IMR-90 (cell line): ENCODE results near the gene DUSP7. TPM values are rescaled to one million over a fixed set of nuclear protein-coding genes. Genes with fewer than 3 reads are reported as not detected.
A peak's percentile ranks its signal among the peaks of the same experiment; 100 is the strongest.

Experiments used
- ATAC-seq: fragments of 200-7000 bp; cut with Tn5 transposase; 2 replicates; pipeline ENCODE4 v1.9.1; 2020; ENCODE audit warnings: low read depth, mild to moderate bottlenecking, moderate library complexity
- BruUV-seq: library from RNA; stranded (reverse); fragments of 400-500 nt; replicated peaks from 2 replicates; lab custom pipeline; 2021; lab: Mats Ljungman, UMichigan
- CTCF ChIA-PET: fragments of 300-600 bp; formaldehyde crosslinking; extraction: SDS; loops from one replicate; lab custom pipeline; 2021; ENCODE audit warnings: antibody characterized with exemption; lab: Yijun Ruan, JAX
- POLR2A ChIA-PET: fragments of 300-600 bp; sonication (Branson Sonifier 250); formaldehyde crosslinking; loops from one replicate; lab custom pipeline; 2022; ENCODE audit warnings: antibody characterized with exemption; ENCODE audit not compliant: unreplicated experiment; lab: Charles Lee
- DNase-seq: peaks from one replicate; pipeline ENCODE4 v3.0.0; 2013
- H2AFZ ChIP-seq: replicated peaks from 2 replicates; pipeline ENCODE3; 2013; ENCODE audit warnings: low read length, mild to moderate bottlenecking; ENCODE audit not compliant: poor library complexity
- H2AK5ac ChIP-seq: 2 replicates; pipeline ENCODE4 v1.6.1; 2013; ENCODE audit warnings: low read depth, low read length, inconsistent platforms
- H2AK9ac ChIP-seq: replicated peaks from 2 replicates; pipeline ENCODE3; 2013; ENCODE audit warnings: mild to moderate bottlenecking, low read depth, low read length, moderate library complexity; ENCODE audit not compliant: poor library complexity
- H2BK120ac ChIP-seq: 2 replicates; pipeline ENCODE4 v1.6.1; 2013; ENCODE audit warnings: low read depth, low read length, inconsistent platforms
- H2BK15ac ChIP-seq: 3 replicates; pipeline ENCODE4 v1.6.1; 2013; ENCODE audit warnings: low read depth, low read length, inconsistent platforms
- H2BK20ac ChIP-seq: 2 replicates; pipeline ENCODE4 v1.6.1; 2013; ENCODE audit warnings: low read depth, mild to moderate bottlenecking, inconsistent platforms, low read length, moderate library complexity
- H2BK5ac ChIP-seq: 2 replicates; pipeline ENCODE4 v1.6.1; 2013; ENCODE audit warnings: mild to moderate bottlenecking, low read depth, low read length, inconsistent platforms; ENCODE audit not compliant: poor library complexity, severe bottlenecking
- H3K14ac ChIP-seq: replicated peaks from 2 replicates; pipeline ENCODE4 v1.6.1; 2013; ENCODE audit warnings: low read depth, low read length, inconsistent platforms
- H3K18ac ChIP-seq: 2 replicates; pipeline ENCODE4 v1.6.1; 2013; ENCODE audit warnings: low read depth, low read length, control low read depth
- H3K23ac ChIP-seq: 2 replicates; pipeline ENCODE4 v1.6.1; 2013; ENCODE audit warnings: low read depth, low read length, inconsistent platforms
- H3K27ac ChIP-seq: 2 replicates; pipeline ENCODE4 v1.5.1; 2013; ENCODE audit warnings: mild to moderate bottlenecking, control low read depth, low read length; ENCODE audit not compliant: insufficient read depth
- H3K27me3 ChIP-seq: 2 replicates; pipeline ENCODE4 v1.6.1; 2013; ENCODE audit warnings: low read length; ENCODE audit not compliant: control insufficient read depth, insufficient read depth
- H3K36me3 ChIP-seq: 2 replicates; pipeline ENCODE4 v1.6.1; 2013; ENCODE audit warnings: low read length, mixed read lengths; ENCODE audit not compliant: control insufficient read depth, insufficient read depth
- H3K4ac ChIP-seq: 2 replicates; pipeline ENCODE4 v1.6.1; 2013; ENCODE audit warnings: low read depth, low read length, inconsistent platforms
- H3K4me1 ChIP-seq: 2 replicates; pipeline ENCODE4 v1.6.1; 2013; ENCODE audit warnings: low read length, mixed read lengths; ENCODE audit not compliant: control insufficient read depth, insufficient read depth
- H3K4me2 ChIP-seq: 2 replicates; pipeline ENCODE4 v1.6.1; 2013; ENCODE audit warnings: low read depth, mild to moderate bottlenecking, control low read depth, low read length, moderate library complexity
- H3K4me3 ChIP-seq: 2 replicates; pipeline ENCODE4 v1.5.1; 2013; ENCODE audit warnings: low read depth, mild to moderate bottlenecking, control low read depth, low read length, moderate library complexity; ENCODE audit not compliant: insufficient read depth
- H3K56ac ChIP-seq: 2 replicates; pipeline ENCODE4 v1.6.1; 2013; ENCODE audit warnings: low read length, inconsistent platforms; ENCODE audit not compliant: insufficient read depth; ENCODE audit errors: extremely low read depth
- H3K79me1 ChIP-seq, 2 experiments: 2 replicates each; pipeline ENCODE4 v1.6.1; 2013; ENCODE audit warnings: low read length in 2 of 2, inconsistent platforms in 1 of 2, low read depth in 1 of 2
- H3K9ac ChIP-seq: 2 replicates; pipeline ENCODE4 v1.6.1; 2013; ENCODE audit warnings: low read depth, low read length, control low read depth
- H3K9me1 ChIP-seq: 2 replicates; pipeline ENCODE4 v1.6.1; 2013; ENCODE audit warnings: low read length, inconsistent platforms; ENCODE audit not compliant: insufficient read depth
- H3K9me3 ChIP-seq: 2 replicates; pipeline ENCODE4 v1.6.1; 2013; ENCODE audit warnings: low read length; ENCODE audit not compliant: control insufficient read depth, insufficient read depth
- H4K20me1 ChIP-seq: 2 replicates; pipeline ENCODE4 v1.6.1; 2013; ENCODE audit warnings: low read length, inconsistent platforms; ENCODE audit not compliant: insufficient read depth
- H4K5ac ChIP-seq: 2 replicates; pipeline ENCODE4 v1.6.1; 2013; ENCODE audit warnings: mild to moderate bottlenecking, low read depth, low read length, control low read depth
- H4K8ac ChIP-seq, 2 experiments: 2 replicates each; pipeline ENCODE4 v1.6.1; 2013; ENCODE audit warnings: low read depth in 2 of 2, low read length in 2 of 2, control low read depth in 1 of 2, inconsistent platforms in 1 of 2
- H4K91ac ChIP-seq: 2 replicates; pipeline ENCODE4 v1.6.1; 2013; ENCODE audit warnings: low read depth, low read length, inconsistent platforms; ENCODE audit not compliant: insufficient read depth
- BHLHE40 ChIP-seq: fragments of 150-350 bp; IDR thresholded peaks from 2 replicates; pipeline ENCODE4 v1.6.1; 2016; ENCODE audit warnings: mild to moderate bottlenecking, low read depth, low read length
- CEBPB ChIP-seq: IDR thresholded peaks from 2 replicates; pipeline ENCODE4 v1.6.1; 2012; ENCODE audit warnings: low read depth, low read length, improper control_type of control experiment
- CHD1 ChIP-seq: IDR thresholded peaks from 2 replicates; pipeline ENCODE4 v1.6.1; 2012; ENCODE audit warnings: low read depth, low read length, improper control_type of control experiment
- FOS ChIP-seq: fragments of 150-350 bp; IDR thresholded peaks from 2 replicates; pipeline ENCODE4 v1.6.1; 2016; ENCODE audit warnings: low read depth, low read length
- MAZ ChIP-seq: IDR thresholded peaks from 2 replicates; pipeline ENCODE4 v1.6.1; 2012; ENCODE audit warnings: low read depth, mild to moderate bottlenecking, low read length, improper control_type of control experiment, moderate library complexity, borderline replicate concordance
- RCOR1 ChIP-seq: IDR thresholded peaks from 2 replicates; pipeline ENCODE4 v1.6.1; 2012; ENCODE audit warnings: mild to moderate bottlenecking, low read length, improper control_type of control experiment; ENCODE audit not compliant: insufficient replicate concordance
- USF2 ChIP-seq: fragments of 150-350 bp; IDR thresholded peaks from 2 replicates; pipeline ENCODE4 v1.6.1; 2017; ENCODE audit warnings: mild to moderate bottlenecking, antibody characterized with exemption, low read length, low read depth
- WGBS, 2 experiments: methylation state at CpG; one replicate each; pipeline versions ENCODE4 v1.1.5 to v1.1.7; 2013; ENCODE audit warnings: missing lambda C conversion rate in 2 of 2; ENCODE audit not compliant: insufficient read length in 1 of 2; ENCODE audit errors: extremely low coverage in 2 of 2; 5-methylcytosine and 5-hydroxymethylcytosine counted together
- dilution Hi-C: fragments of 300-500 bp; cut with HindIII; formaldehyde crosslinking; loops from one replicate; pipeline ENCODE4 v1.14.3; 2018; ENCODE audit warnings: low sequenced_read_pairs; ENCODE audit not compliant: unreplicated experiment
- in situ Hi-C: fragments of 300-500 bp; cut with MboI; formaldehyde crosslinking; loops from 3 replicates; pipeline ENCODE4 v1.14.3; 2019; ENCODE audit warnings: low sequenced_read_pairs, inconsistent platforms, mixed read lengths
- intact Hi-C: fragments of 100-400 bp; cut with micrococcal nuclease; formaldehyde crosslinking; loops from 2 replicates; pipeline ENCODE4 v1.10.0; 2022
- polyA plus RNA-seq, 3 experiments: library from polyadenylated mRNA; depleted of rRNA; stranded (reverse); fragments of >200 nt; gene quantifications; 2 replicates each; pipeline ENCODE4 v1.2.3, GENCODE V29; 2012; ENCODE audit warnings: low replicate concordance in 1 of 3
- total RNA-seq: library from RNA; depleted of rRNA; stranded (reverse); fragments of >200 nt; gene quantifications from 2 replicates; pipeline ENCODE4 v1.2.3, GENCODE V29; 2012

The DUSP7 gene
- total and polyA plus RNA-seq, 2 of the 4 experiments (the other 2 are of a cell fraction) = 9.3 to 24.0 TPM

GRCh38 chr3:52062505-52062904 lies 6.1 kb upstream of the DUSP7 start:
- Histone ChIP-seq H2AK9ac (peak overlapping the region; percentile 74), H3K18ac (peak overlapping the region; percentile 7; the same call in 1 of the 2 replicates), H4K20me1 (no peaks in the 10 kb centered on the region), H3K9ac (no peak overlapping the region), H3K27ac (no peak overlapping the region), H2AK5ac (peak overlapping the region; percentile 50; the same call in 1 of the 2 replicates), H4K8ac (0 out of 4 replicates have a peak overlapping the region, but pooled peaks of 1 of the 2 experiments have one; percentile 41), H3K27me3 (no peaks in the 10 kb centered on the region), H2BK120ac (no peak overlapping the region), H3K23ac (no peak overlapping the region), H2BK15ac (no peak overlapping the region), H4K5ac (no peak overlapping the region; the same call in 1 of the 2 replicates), H4K91ac (no peak overlapping the region), H3K4me3 (no peak overlapping the region), H3K79me1 (no peaks in the 10 kb centered on the region), H3K14ac (no peak overlapping the region), H2BK5ac (no peak overlapping the region), H3K9me3 (no peaks in the 10 kb centered on the region), H3K56ac (no peak overlapping the region), H2AFZ (peak overlapping the region; percentile 27), H2BK20ac (no peak overlapping the region), H3K4me2 (no peak overlapping the region), H3K4me1 (peaks cover 10% of the 10 kb centered on the region), H3K4ac (no peak overlapping the region), H3K9me1 (0 out of 2 replicates have a peak, but pooled peaks cover 5% of the 10 kb centered on the region), H3K36me3 (no peaks in the 10 kb centered on the region)
- ATAC-seq (peak; percentile 63), DNase-seq (peak; percentile 90)
- dilution Hi-C loops = no loop called here
- in situ Hi-C loops = no loop called here
- POLR2A ChIA-PET = no interaction called here
- intact Hi-C loops = no loop called here
- TF ChIP-seq BHLHE40 = peak; percentile 39; the same call in 1 of the 2 replicates
- peak; percentile 41; the same call in 1 of the 2 replicates for TF ChIP-seq MAZ
- TF ChIP-seq CEBPB = peak; percentile 94
- TF ChIP-seq CHD1 = no peak
- TF ChIP-seq USF2 = no peak
- TF ChIP-seq RCOR1 = peak; percentile 100
- peak; percentile 96 for TF ChIP-seq FOS
- 100% methylated on average over 1 of the region's 5 CpGs; no CpG with 5 or more reads in 1 of the 2 experiments for WGBS, 2 experiments
- BruUV-seq = no TSS peak
- CTCF ChIA-PET = no interaction called here
